HCT116 (cell line): Measurements from ENCODE around the gene DNAJC6. TPM values are rescaled to one million over a fixed set of nuclear protein-coding genes. Genes with fewer than 3 reads are reported as not detected.

Experiments
- ATAC-seq: fragments of 200-7000 bp; cut with Tn5 transposase; 2 replicates; pipeline ENCODE4 v1.9.1; 2020; ENCODE audit warnings: mild to moderate bottlenecking, moderate library complexity
- BruUV-seq: library from RNA; stranded (reverse); fragments of 400-500 nt; replicated peaks from 2 replicates; lab custom pipeline; 2021; lab: Mats Ljungman, UMichigan
- CTCF ChIA-PET: fragments of 300-600 bp; sonication (Branson Sonifier 250); formaldehyde crosslinking; loops from one replicate; lab custom pipeline; 2021; ENCODE audit warnings: antibody characterized with exemption; lab: Charles Lee
- POLR2A ChIA-PET: fragments of 300-600, 350-600 bp; sonication (Branson Sonifier 250); formaldehyde crosslinking; loops from one replicate; lab custom pipeline; 2021; ENCODE audit warnings: antibody characterized with exemption; lab: Charles Lee
- RAD21 ChIA-PET, 2 experiments: fragments of 300-600 bp; sonication (Branson Sonifier 250); formaldehyde crosslinking; loops; one replicate each; lab custom pipeline; 2023; ENCODE audit warnings: low total read pairs in 2 of 2; ENCODE audit not compliant: uncharacterized antibody in 2 of 2, unreplicated experiment in 2 of 2, low non-redundant PET in 1 of 2; lab: Charles Lee
- DNase-seq: peaks from one replicate; pipeline ENCODE4 v3.0.0-alpha.2; 2010; ENCODE audit warnings: low read depth, low spot score
- H2AFZ ChIP-seq: fragments of 200-600 bp; shearing (Covaris generic), sonication (generic); 2 replicates; pipeline ENCODE4 v1.6.1; 2017; ENCODE audit warnings: low read depth, mixed run types, mixed read lengths, antibody characterized with exemption, low read length; ENCODE audit not compliant: poor library complexity, severe bottlenecking
- H3K27ac ChIP-seq: 2 replicates; pipeline ENCODE4 v1.5.1; 2012; ENCODE audit warnings: low read depth, low read length
- H3K27me3 ChIP-seq: fragments of 200-600 bp; sonication (generic); 2 replicates; pipeline ENCODE4 v1.6.1; 2016; ENCODE audit warnings: mixed run types, low read length, mixed read lengths; ENCODE audit not compliant: insufficient read depth
- H3K36me3 ChIP-seq, 2 experiments: fragments of 200-500 bp in 1 of 2; fragments of 200-600 bp in 1 of 2; sonication (Bioruptor generic) in 1 of 2; sonication (generic) in 1 of 2; 2 replicates each; pipeline versions ENCODE4 v1.5.1 to v1.6.1; 2014 to 2016; ENCODE audit warnings: low read length in 2 of 2, inconsistent platforms in 1 of 2, mixed read lengths in 1 of 2, mixed run types in 1 of 2; ENCODE audit not compliant: insufficient read depth in 2 of 2, control insufficient read depth in 1 of 2
- H3K4me1 ChIP-seq, 2 experiments: fragments of 200-600 bp in 1 of 2; sonication (generic) in 1 of 2; 2 replicates each; pipeline versions ENCODE4 v1.5.1 to v1.6.1; 2012 to 2017; ENCODE audit warnings: low read length in 2 of 2, inconsistent platforms in 1 of 2, mild to moderate bottlenecking in 1 of 2, mixed read lengths in 1 of 2, mixed run types in 1 of 2, moderate library complexity in 1 of 2; ENCODE audit not compliant: insufficient read depth in 2 of 2, control insufficient read depth in 1 of 2
- H3K4me2 ChIP-seq: fragments of 200-600 bp; sonication (generic); 2 replicates; pipeline ENCODE4 v1.6.1; 2017; ENCODE audit warnings: mixed run types, low read length, mixed read lengths
- H3K4me3 ChIP-seq, 2 experiments: fragments of 200-600 bp in 1 of 2; sonication (generic) in 1 of 2; replicated peaks in 1 of 2; 2 replicates each; pipeline ENCODE4 v1.5.1; 2011 to 2016; ENCODE audit warnings: low read length in 2 of 2, control low read depth in 1 of 2, low read depth in 1 of 2, mild to moderate bottlenecking in 1 of 2, mixed read lengths in 1 of 2, mixed run types in 1 of 2
- H3K79me2 ChIP-seq: fragments of 200-600 bp; sonication (generic); 2 replicates; pipeline ENCODE4 v1.6.1; 2017; ENCODE audit warnings: mild to moderate bottlenecking, mixed run types, low read length, moderate library complexity, mixed read lengths; ENCODE audit not compliant: insufficient read depth
- H3K9ac ChIP-seq: fragments of 200-600 bp; sonication (generic); 2 replicates; pipeline ENCODE4 v1.6.1; 2016; ENCODE audit warnings: low read length, mixed read lengths
- H3K9me2 ChIP-seq: fragments of 200-600 bp; sonication (generic), shearing (Covaris generic); 2 replicates; pipeline ENCODE4 v1.6.1; 2017; ENCODE audit warnings: mixed run types, mild to moderate bottlenecking, moderate library complexity; ENCODE audit not compliant: insufficient read depth
- H3K9me3 ChIP-seq, 2 experiments: fragments of 200-500 bp in 1 of 2; fragments of 200-600 bp in 1 of 2; sonication (Bioruptor generic) in 1 of 2; sonication (generic) in 1 of 2; 2 replicates each; pipeline ENCODE4 v1.6.1; 2014 to 2017; ENCODE audit warnings: low read length in 2 of 2, mixed read lengths in 2 of 2, inconsistent platforms in 1 of 2, low read depth in 1 of 2, mild to moderate bottlenecking in 1 of 2, mixed run types in 1 of 2, moderate library complexity in 1 of 2; ENCODE audit not compliant: control insufficient read depth in 1 of 2, insufficient read depth in 1 of 2
- H4K20me1 ChIP-seq: fragments of 200-600 bp; sonication (generic), shearing (Covaris generic); 2 replicates; pipeline ENCODE4 v1.6.1; 2017; ENCODE audit warnings: mixed run types, mild to moderate bottlenecking, moderate library complexity; ENCODE audit not compliant: insufficient read depth
- CBX3 ChIP-seq: IDR thresholded peaks from 2 replicates; pipeline ENCODE4 v1.6.1; 2012; ENCODE audit warnings: low read depth
- CEBPB ChIP-seq: IDR thresholded peaks from 2 replicates; pipeline ENCODE4 v1.6.1; 2012; ENCODE audit warnings: low read depth
- CTCF ChIP-seq, 3 experiments: fragments of 200-600 bp in 1 of 3; sonication (generic) in 1 of 3; IDR thresholded peaks in 2 of 3; conservative IDR thresholded peaks in 1 of 3; 2 replicates each; pipeline ENCODE4 v1.5.1; 2012 to 2017; ENCODE audit warnings: low read depth in 2 of 3, low read length in 2 of 3, antibody characterized with exemption in 1 of 3, borderline replicate concordance in 1 of 3, control low read depth in 1 of 3, mild to moderate bottlenecking in 1 of 3, mixed read lengths in 1 of 3, mixed run types in 1 of 3, moderate library complexity in 1 of 3; ENCODE audit not compliant: insufficient read depth in 1 of 3
- EZH2 ChIP-seq: fragments of 200-600 bp; sonication (generic); IDR thresholded peaks from 2 replicates; pipeline ENCODE4 v1.6.1; 2017; ENCODE audit warnings: antibody characterized with exemption, mixed run types
- FOSL1 ChIP-seq: IDR thresholded peaks from 2 replicates; pipeline ENCODE4 v1.6.1; 2012; ENCODE audit warnings: low read depth
- JUND ChIP-seq: IDR thresholded peaks from 2 replicates; pipeline ENCODE4 v1.6.1; 2012
- MAX ChIP-seq: IDR thresholded peaks from 2 replicates; pipeline ENCODE4 v1.6.1; 2012
- POLR2A ChIP-seq: IDR thresholded peaks from 2 replicates; pipeline ENCODE4 v1.7.0; 2011; ENCODE audit warnings: borderline replicate concordance; ENCODE audit not compliant: insufficient read depth, insufficient read length; ENCODE audit errors: extremely low read depth
- RAD21 ChIP-seq: IDR thresholded peaks from 2 replicates; pipeline ENCODE4 v1.6.1; 2012; ENCODE audit warnings: low read depth, mild to moderate bottlenecking
- REST ChIP-seq: IDR thresholded peaks from 2 replicates; pipeline ENCODE4 v1.6.1; 2012; ENCODE audit warnings: low read depth
- SRF ChIP-seq: IDR thresholded peaks from 2 replicates; pipeline ENCODE4 v1.6.1; 2012; ENCODE audit warnings: low read depth
- TCF7L2 ChIP-seq: IDR thresholded peaks from 2 replicates; pipeline ENCODE4 v1.7.0; 2011; ENCODE audit warnings: borderline replicate concordance, inconsistent platforms; ENCODE audit not compliant: insufficient read depth, insufficient read length; ENCODE audit errors: extremely low read depth
- ZBTB33 ChIP-seq: IDR thresholded peaks from 2 replicates; pipeline ENCODE4 v1.6.1; 2011; ENCODE audit warnings: mild to moderate bottlenecking, low read length, moderate library complexity; ENCODE audit not compliant: insufficient replicate concordance; ENCODE audit errors: extremely low read depth
- ZFX ChIP-seq: fragments of 450-650 bp; IDR thresholded peaks from 2 replicates; pipeline ENCODE4 v1.6.1; 2017
- intact Hi-C: fragments of 100-400 bp; cut with micrococcal nuclease; formaldehyde crosslinking; loops from 2 replicates; pipeline ENCODE4 v1.10.0; 2022
- total RNA-seq: library from RNA; stranded (reverse); gene quantifications from one replicate; pipeline ENCODE4 v1.2.1, GENCODE V29; 2021; ENCODE audit not compliant: unreplicated experiment

DNAJC6 gene
- total RNA-seq, 1 experiment from 2014 or later = 9.0 TPM

GRCh38 chr1:65344171-65344814 lies 35.0 kb downstream of the DNAJC6 start (continued):
- TF ChIP-seq REST = no peak
- TF ChIP-seq ZBTB33 = no peak
- no peak for TF ChIP-seq JUND

GRCh38 chr1:65346190-65346589 lies 36.8 kb downstream of the DNAJC6 start:
- no peaks in the 10 kb centered on the region for H3K9me2 ChIP-seq
- H4K20me1 ChIP-seq = no peaks in the 10 kb centered on the region
- ChIA-PET CTCF (no interaction called here), POLR2A (no interaction called here), RAD21 (no interaction called here)
- no peaks in the 10 kb centered on the region for H3K9me3 ChIP-seq
- H3K4me3 ChIP-seq = no peak overlapping the region
- H3K27me3 ChIP-seq = no peaks in the 10 kb centered on the region
- no peak overlapping the region for H3K4me2 ChIP-seq
- no peaks in the 10 kb centered on the region for H3K4me1 ChIP-seq
- no peaks in the 10 kb centered on the region for H3K79me2 ChIP-seq
- no TSS peak for BruUV-seq
- DNase-seq (no peak), ATAC-seq (no peak)
- H2AFZ ChIP-seq = no peak overlapping the region
- intact Hi-C loops = no loop called here
- no peaks in the 10 kb centered on the region for H3K36me3 ChIP-seq
- H3K27ac ChIP-seq = no peak overlapping the region
- TF ChIP-seq FOSL1 (no peak), CBX3 (no peak), MAX (no peak), EZH2 (no peak), CEBPB (no peak), POLR2A (no peak), ZFX (no peak), CTCF (IDR thresholded peaks at IDR 0.05 in 2 of 3, conservative IDR thresholded peaks at IDR 0.05 in 1 of 3; ENCODE audit: borderline replicate concordance in 1 of 3, insufficient read depth in 1 of 3, low read depth in 2 of 3, low read length in 2 of 3) (no peak), SRF (no peak), RAD21 (no peak), TCF7L2 (no peak)
- H3K9ac ChIP-seq = no peak overlapping the region
